ENCODE measurements around the gene KRTAP19-8. TPM values are rescaled to one million over a fixed set of nuclear protein-coding genes. Genes with fewer than 3 reads are reported as not detected.

The KRTAP19-8 gene
- polyA plus RNA-seq, 1 donor (not counting 4 experiments of a cell fraction or from before 2014, with no cell fraction given): not detected

DNA sequence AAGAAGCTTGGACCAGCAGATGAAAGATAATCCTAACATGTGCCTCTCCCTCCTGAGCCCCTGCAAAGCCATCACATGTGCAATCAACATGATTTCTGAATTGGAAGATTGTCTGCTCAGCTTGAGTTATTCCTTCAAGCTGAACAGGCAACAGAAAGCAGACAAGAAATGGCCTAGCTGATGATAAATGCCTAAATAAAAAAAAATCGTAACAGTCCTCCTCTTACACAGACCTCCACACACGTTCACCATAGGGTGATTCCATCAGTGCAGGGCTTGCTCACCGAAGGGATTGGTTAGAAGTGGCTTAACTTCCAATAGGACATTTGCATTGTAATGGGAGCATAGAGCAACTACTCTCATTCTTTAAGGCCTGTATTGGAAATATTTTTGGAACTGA, 14.6 kb downstream of the KRTAP19-8 start:
- Histone ChIP-seq H3K27me3 (ENCODE audit: control insufficient read depth, extremely low read depth, insufficient read depth, low read length) (peaks cover 7% of the 10 kb centered on the region), H3K79me2 (ENCODE audit: control insufficient read depth, insufficient read depth, low read length) (no peaks in the 10 kb centered on the region), H3K9me1 (ENCODE audit: control insufficient read depth, extremely low read depth, insufficient read depth, low read length) (no peaks in the 10 kb centered on the region), H3K9ac (ENCODE audit: control insufficient read depth, extremely low read depth, insufficient read depth, low read length) (no peak overlapping the region), H3K36me3 (ENCODE audit: control insufficient read depth in 2 of 2, extremely low read depth in 1 of 2, insufficient read depth in 2 of 2, low read length in 2 of 2) (no peaks in the 10 kb centered on the region), H2AFZ (ENCODE audit: control insufficient read depth, low read length) (no peak overlapping the region), H3K4me3 (ENCODE audit: control insufficient read depth in 2 of 3, extremely low read depth in 1 of 3, insufficient read depth in 2 of 3, low read depth in 1 of 3, low read length in 3 of 3) (no peak overlapping the region), H3K4me2 (ENCODE audit: control insufficient read depth, extremely low read depth, insufficient read depth, low read depth, low read length) (no peak overlapping the region), H3K27ac (ENCODE audit: control insufficient read depth, insufficient read depth, low read length) (no peak overlapping the region), H3K9me3 (ENCODE audit: control insufficient read depth, low read depth, low read length) (no peaks in the 10 kb centered on the region), H4K20me1 (ENCODE audit: control insufficient read depth, extremely low read depth, insufficient read depth, low read length) (no peaks in the 10 kb centered on the region), H3K4me1 (ENCODE audit: control insufficient read depth, extremely low read depth, insufficient read depth, low read length) (no peaks in the 10 kb centered on the region)
- dilution Hi-C loops (cut with MboI; ENCODE audit: extremely low pct_ligation_motif_present, low sequenced_read_pairs): no loop called here
- TF ChIP-seq EZH2 (IDR thresholded peaks at IDR 0.05; ENCODE audit: low read length) (no peak), CTCF (optimal IDR thresholded peaks at IDR 0.05 in 1 of 3, IDR thresholded peaks at IDR 0.05 in 1 of 3, conservative IDR thresholded peaks at IDR 0.05 in 1 of 3; ENCODE audit: extremely low read depth in 1 of 3, insufficient read depth in 2 of 3, low read length in 3 of 3) (no peak)
- no peak for DNase-seq (ENCODE audit: low read depth, low spot score)
- FAIRE-seq: no peak

GRCh38 chr21:31022306-31022705, 16.0 kb downstream of the KRTAP19-8 start:
- H3K27ac ChIP-seq (ENCODE audit: control insufficient read depth, insufficient read depth, low read length): no peak overlapping the region
- FAIRE-seq (no peak), DNase-seq (ENCODE audit: low read depth, low spot score) (no peak)
- H3K79me2 ChIP-seq (ENCODE audit: control insufficient read depth, insufficient read depth, low read length): no peaks in the 10 kb centered on the region
- H3K4me3 ChIP-seq (ENCODE audit: control insufficient read depth in 2 of 3, extremely low read depth in 1 of 3, insufficient read depth in 2 of 3, low read depth in 1 of 3, low read length in 3 of 3): no peak overlapping the region
- no peaks in the 10 kb centered on the region for H4K20me1 ChIP-seq (ENCODE audit: control insufficient read depth, extremely low read depth, insufficient read depth, low read length)
- H3K9me3 ChIP-seq (ENCODE audit: control insufficient read depth, low read depth, low read length): no peaks in the 10 kb centered on the region
- no peaks in the 10 kb centered on the region for H3K4me1 ChIP-seq (ENCODE audit: control insufficient read depth, extremely low read depth, insufficient read depth, low read length)
- H3K9ac ChIP-seq (ENCODE audit: control insufficient read depth, extremely low read depth, insufficient read depth, low read length): no peak overlapping the region
- no peaks in the 10 kb centered on the region for H3K36me3 ChIP-seq (ENCODE audit: control insufficient read depth in 2 of 2, extremely low read depth in 1 of 2, insufficient read depth in 2 of 2, low read length in 2 of 2)
- no peak overlapping the region for H2AFZ ChIP-seq (ENCODE audit: control insufficient read depth, low read length)
- H3K27me3 ChIP-seq (ENCODE audit: control insufficient read depth, extremely low read depth, insufficient read depth, low read length): peaks cover 7% of the 10 kb centered on the region
- H3K4me2 ChIP-seq (ENCODE audit: control insufficient read depth, extremely low read depth, insufficient read depth, low read depth, low read length): no peak overlapping the region
- dilution Hi-C loops (cut with MboI; ENCODE audit: extremely low pct_ligation_motif_present, low sequenced_read_pairs): no loop called here
- TF ChIP-seq CTCF (optimal IDR thresholded peaks at IDR 0.05 in 1 of 3, IDR thresholded peaks at IDR 0.05 in 1 of 3, conservative IDR thresholded peaks at IDR 0.05 in 1 of 3; ENCODE audit: extremely low read depth in 1 of 3, insufficient read depth in 2 of 3, low read length in 3 of 3) (no peak), EZH2 (IDR thresholded peaks at IDR 0.05; ENCODE audit: low read length) (no peak)
- no peaks in the 10 kb centered on the region for H3K9me1 ChIP-seq (ENCODE audit: control insufficient read depth, extremely low read depth, insufficient read depth, low read length)
